H9 (cell line): ENCODE data around the gene INPP5A. TPM values are rescaled to one million over a fixed set of nuclear protein-coding genes. Genes with fewer than 3 reads are reported as not detected.

Source experiments
- DNase-seq: peaks from one replicate; pipeline ENCODE4 v3.0.0-alpha.2; 2017
- H2AFZ ChIP-seq: one replicate; pipeline ENCODE4 v1.6.1; 2013; ENCODE audit warnings: mild to moderate bottlenecking, low read length, control low read depth, moderate library complexity
- H2AK5ac ChIP-seq: 2 replicates; pipeline ENCODE4 v1.6.1; 2013; ENCODE audit warnings: low read length, control low read depth, mixed read lengths; ENCODE audit not compliant: insufficient read length
- H2BK120ac ChIP-seq: one replicate; pipeline ENCODE4 v1.6.1; 2013; ENCODE audit warnings: low read depth, mild to moderate bottlenecking, low read length, control low read depth, inconsistent platforms; ENCODE audit not compliant: poor library complexity, severe bottlenecking
- H2BK12ac ChIP-seq: 2 replicates; pipeline ENCODE4 v1.6.1; 2013; ENCODE audit warnings: low read length, control low read depth, mixed read lengths, low read depth; ENCODE audit not compliant: insufficient read length
- H2BK15ac ChIP-seq: 2 replicates; pipeline ENCODE4 v1.6.1; 2013; ENCODE audit warnings: low read depth, low read length, control low read depth
- H2BK20ac ChIP-seq: one replicate; pipeline ENCODE4 v1.6.1; 2013; ENCODE audit warnings: low read depth, mild to moderate bottlenecking, low read length, control low read depth, inconsistent platforms; ENCODE audit not compliant: poor library complexity, severe bottlenecking
- H2BK5ac ChIP-seq: 2 replicates; pipeline ENCODE4 v1.6.1; 2013; ENCODE audit warnings: low read length, control low read depth, mixed read lengths; ENCODE audit not compliant: insufficient read length
- H3K14ac ChIP-seq: 2 replicates; pipeline ENCODE4 v1.6.1; 2013; ENCODE audit warnings: low read length, control low read depth; ENCODE audit not compliant: insufficient read depth
- H3K18ac ChIP-seq: 2 replicates; pipeline ENCODE4 v1.6.1; 2013; ENCODE audit warnings: low read depth, mild to moderate bottlenecking, mixed read lengths, low read length, control low read depth; ENCODE audit not compliant: insufficient read length
- H3K23ac ChIP-seq: 2 replicates; pipeline ENCODE4 v1.6.1; 2013; ENCODE audit warnings: low read length, control low read depth, mixed read lengths, low read depth; ENCODE audit not compliant: insufficient read length
- H3K23me2 ChIP-seq: 2 replicates; pipeline ENCODE4 v1.6.1; 2013; ENCODE audit warnings: low read depth, mild to moderate bottlenecking, mixed read lengths, low read length, control low read depth; ENCODE audit not compliant: insufficient read length, poor library complexity, severe bottlenecking
- H3K27ac ChIP-seq: 2 replicates; pipeline ENCODE4 v1.5.1; 2013; ENCODE audit warnings: low read length, control low read depth, mixed read lengths, low read depth; ENCODE audit not compliant: insufficient read length
- H3K27me3 ChIP-seq: 2 replicates; pipeline ENCODE4 v1.6.1; 2013; ENCODE audit warnings: low read length, control low read depth, inconsistent platforms; ENCODE audit not compliant: insufficient read depth
- H3K4ac ChIP-seq: 2 replicates; pipeline ENCODE4 v1.6.1; 2013; ENCODE audit warnings: low read depth, mild to moderate bottlenecking, control low read depth, inconsistent platforms, low read length, moderate library complexity
- H3K4me1 ChIP-seq: 2 replicates; pipeline ENCODE4 v1.6.1; 2013; ENCODE audit warnings: low read length, control low read depth, inconsistent platforms; ENCODE audit not compliant: insufficient read depth
- H3K4me2 ChIP-seq: 2 replicates; pipeline ENCODE4 v1.6.1; 2013; ENCODE audit warnings: low read length, control low read depth, mixed read lengths; ENCODE audit not compliant: insufficient read length, insufficient read depth
- H3K56ac ChIP-seq: 2 replicates; pipeline ENCODE4 v1.6.1; 2013; ENCODE audit warnings: low read depth, mild to moderate bottlenecking, mixed read lengths, low read length, control low read depth; ENCODE audit not compliant: insufficient read length
- H3K79me1 ChIP-seq: 2 replicates; pipeline ENCODE4 v1.6.1; 2013; ENCODE audit warnings: low read depth, mild to moderate bottlenecking, moderate library complexity, low read length, control low read depth, inconsistent platforms; ENCODE audit not compliant: insufficient read depth, poor library complexity, severe bottlenecking
- H3K79me2 ChIP-seq: 2 replicates; pipeline ENCODE4 v1.6.1; 2013; ENCODE audit warnings: low read length, control low read depth, inconsistent platforms; ENCODE audit not compliant: insufficient read depth
- H3K9ac ChIP-seq: 2 replicates; pipeline ENCODE4 v1.6.1; 2013; ENCODE audit warnings: low read length, control low read depth, mixed read lengths; ENCODE audit not compliant: insufficient read length; ENCODE audit errors: extremely low read depth
- H3K9me3 ChIP-seq: one replicate; pipeline ENCODE4 v1.6.1; 2013; ENCODE audit warnings: low read depth, low read length, inconsistent platforms; ENCODE audit not compliant: control insufficient read depth
- H3T11ph ChIP-seq: one replicate; pipeline ENCODE4 v1.6.1; 2013; ENCODE audit warnings: mild to moderate bottlenecking, low read length, control low read depth, inconsistent platforms
- H4K20me1 ChIP-seq: one replicate; pipeline ENCODE4 v1.6.1; 2013; ENCODE audit not compliant: control insufficient read depth, insufficient read length, insufficient read depth
- H4K5ac ChIP-seq: 2 replicates; pipeline ENCODE4 v1.6.1; 2013; ENCODE audit warnings: low read depth, mild to moderate bottlenecking, mixed read lengths, low read length, control low read depth; ENCODE audit not compliant: insufficient read length
- H4K8ac ChIP-seq: replicated peaks from 2 replicates; pipeline ENCODE4 v1.6.1; 2013; ENCODE audit warnings: low read length, control low read depth, mixed read lengths, low read depth; ENCODE audit not compliant: insufficient read length
- H4K91ac ChIP-seq: 2 replicates; pipeline ENCODE4 v1.6.1; 2013; ENCODE audit warnings: low read depth, mild to moderate bottlenecking, moderate library complexity, mixed read lengths, low read length, control low read depth; ENCODE audit not compliant: insufficient read length
- H3K27ac Mint-ChIP-seq, 3 experiments: 2 replicates in 2 of 3; 3 replicates in 1 of 3; pipeline ENCODE4 v1.8.0; 2020 to 2021; ENCODE audit warnings: mixed read lengths in 3 of 3, mild to moderate bottlenecking in 1 of 3, moderate library complexity in 1 of 3
- H3K27me3 Mint-ChIP-seq: 2 replicates; pipeline ENCODE4 v1.8.0; 2021; ENCODE audit warnings: low read depth, mild to moderate bottlenecking, moderate library complexity, mixed read lengths
- H3K36me3 Mint-ChIP-seq, 3 experiments: 2 replicates in 2 of 3; 3 replicates in 1 of 3; pipeline ENCODE4 v1.8.0; 2020 to 2021; ENCODE audit warnings: low read depth in 3 of 3, mixed read lengths in 3 of 3; ENCODE audit not compliant: insufficient read depth in 1 of 3
- H3K4me1 Mint-ChIP-seq, 2 experiments: 2 replicates each; pipeline ENCODE4 v1.8.0; 2020; ENCODE audit warnings: mixed read lengths in 2 of 2
- H3K4me3 Mint-ChIP-seq, 2 experiments: 2 replicates in 1 of 2; 3 replicates in 1 of 2; pipeline ENCODE4 v1.8.0; 2020 to 2021; ENCODE audit warnings: mild to moderate bottlenecking in 2 of 2, mixed read lengths in 2 of 2, moderate library complexity in 1 of 2
- H3K9me3 Mint-ChIP-seq, 2 experiments: 2 replicates in 1 of 2; 3 replicates in 1 of 2; pipeline ENCODE4 v1.8.0; 2020; ENCODE audit warnings: mild to moderate bottlenecking in 2 of 2, mixed read lengths in 2 of 2, moderate library complexity in 1 of 2
- WGBS: extraction: QIAGEN DNeasy Blood & Tissue Kit; methylation state at CpG from one replicate; pipeline ENCODE4 v1.1.7; 2013; ENCODE audit warnings: missing lambda C conversion rate, low lambda C conversion rate, mixed read lengths; ENCODE audit not compliant: insufficient read length; ENCODE audit errors: extremely low coverage; 5-methylcytosine and 5-hydroxymethylcytosine counted together
- total RNA-seq: library from RNA; stranded (reverse); gene quantifications from 2 replicates; pipeline ENCODE4 v1.2.1, GENCODE V29; 2021
- TF ChIP-seq, protein P1 (sequence below): fragments of 200-600 bp; sonication (generic); conservative IDR thresholded peaks from 3 replicates; pipeline ENCODE4 v1.8.0; 2021; ENCODE audit warnings: antibody characterized with exemption, mild to moderate bottlenecking

The INPP5A gene
- total RNA-seq, 1 experiment from 2014 or later = 17.7 TPM

DNA sequence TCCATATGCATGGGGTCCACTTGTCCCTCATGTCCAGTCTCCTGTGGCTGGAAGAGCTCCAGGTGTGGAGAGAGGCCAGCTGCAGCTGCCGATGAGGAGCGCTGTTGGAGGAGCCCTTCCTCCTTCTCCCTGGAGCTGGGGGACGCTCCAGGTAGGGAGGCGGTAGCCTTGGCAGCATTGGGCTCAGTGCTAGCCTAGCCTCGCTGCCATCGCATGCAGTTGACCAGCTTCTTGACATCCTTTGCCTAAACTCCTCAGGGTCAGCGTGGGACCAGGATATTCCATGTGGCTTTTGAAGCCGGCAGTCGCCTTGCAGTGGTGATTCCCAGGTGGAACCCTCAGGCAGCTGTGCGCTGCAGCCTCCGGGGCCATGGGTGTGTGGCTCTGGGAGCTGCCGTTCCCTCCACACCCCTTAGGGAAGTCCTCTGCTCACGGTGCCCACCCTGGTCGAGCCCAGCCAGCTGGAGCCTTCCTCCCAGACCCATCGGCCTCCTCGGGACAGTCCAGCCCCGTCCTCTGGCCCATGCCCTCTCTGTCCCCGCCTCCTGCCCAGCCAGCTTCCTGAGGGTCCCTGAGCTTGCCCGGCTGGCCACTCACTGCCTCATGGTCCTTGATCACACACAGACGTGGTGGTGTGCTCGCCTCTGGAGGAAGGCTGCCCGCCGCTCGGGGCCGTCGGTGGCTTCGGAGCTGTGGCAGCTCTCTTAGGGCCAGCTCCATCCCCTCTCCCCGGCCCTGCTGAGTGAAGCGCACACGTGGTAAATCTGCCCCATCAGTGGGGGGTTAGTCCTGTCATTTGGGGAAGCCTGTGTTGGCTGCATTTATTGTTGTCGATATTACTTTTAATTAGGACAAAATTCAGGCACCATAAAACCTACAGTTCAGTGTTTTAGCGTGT is 21.2 kb downstream of the INPP5A start:
- Histone ChIP-seq H2BK5ac (no peak overlapping the region), H3K27ac (no peak overlapping the region), H3K9ac (no peak overlapping the region), H3K14ac (no peak overlapping the region; the same call in 1 of the 2 replicates), H3K56ac (no peak overlapping the region), H3K23me2 (no peaks in the 10 kb centered on the region), H2AK5ac (no peak overlapping the region), H3K4me2 (no peak overlapping the region), H3K9me3 (no peaks in the 10 kb centered on the region), H3K4ac (no peak overlapping the region), H4K20me1 (no peaks in the 10 kb centered on the region), H3K18ac (no peak overlapping the region), H3K23ac (no peak overlapping the region), H3T11ph (no peak overlapping the region), H3K79me2 (peaks cover 3% of the 10 kb centered on the region; the same call in 1 of the 2 replicates), H2BK20ac (no peak overlapping the region), H4K8ac (no peak overlapping the region), H2BK15ac (no peak overlapping the region), H4K91ac (no peak overlapping the region), H3K4me1 (no peaks in the 10 kb centered on the region), H3K27me3 (no peaks in the 10 kb centered on the region), H4K5ac (no peak overlapping the region), H2BK12ac (no peak overlapping the region), H2BK120ac (no peak overlapping the region), H3K79me1 (peaks cover 4% of the 10 kb centered on the region), H2AFZ (no peak overlapping the region)
- peaks cover 3% of the 10 kb centered on the region; the same call in 1 of the 2 replicates for H3K27me3 Mint-ChIP-seq
- H3K27ac Mint-ChIP-seq = peak overlapping the region in 2 of 3 experiments; percentile 31 to 68; a peak in 1 of 7 replicates
- H3K9me3 Mint-ChIP-seq = peaks cover 5% of the 10 kb centered on the region in 2 experiments; a peak in 4 of 5 replicates
- no peak overlapping the region for H3K4me3 Mint-ChIP-seq
- DNase-seq = no peak
- TF ChIP-seq, protein P1, sequence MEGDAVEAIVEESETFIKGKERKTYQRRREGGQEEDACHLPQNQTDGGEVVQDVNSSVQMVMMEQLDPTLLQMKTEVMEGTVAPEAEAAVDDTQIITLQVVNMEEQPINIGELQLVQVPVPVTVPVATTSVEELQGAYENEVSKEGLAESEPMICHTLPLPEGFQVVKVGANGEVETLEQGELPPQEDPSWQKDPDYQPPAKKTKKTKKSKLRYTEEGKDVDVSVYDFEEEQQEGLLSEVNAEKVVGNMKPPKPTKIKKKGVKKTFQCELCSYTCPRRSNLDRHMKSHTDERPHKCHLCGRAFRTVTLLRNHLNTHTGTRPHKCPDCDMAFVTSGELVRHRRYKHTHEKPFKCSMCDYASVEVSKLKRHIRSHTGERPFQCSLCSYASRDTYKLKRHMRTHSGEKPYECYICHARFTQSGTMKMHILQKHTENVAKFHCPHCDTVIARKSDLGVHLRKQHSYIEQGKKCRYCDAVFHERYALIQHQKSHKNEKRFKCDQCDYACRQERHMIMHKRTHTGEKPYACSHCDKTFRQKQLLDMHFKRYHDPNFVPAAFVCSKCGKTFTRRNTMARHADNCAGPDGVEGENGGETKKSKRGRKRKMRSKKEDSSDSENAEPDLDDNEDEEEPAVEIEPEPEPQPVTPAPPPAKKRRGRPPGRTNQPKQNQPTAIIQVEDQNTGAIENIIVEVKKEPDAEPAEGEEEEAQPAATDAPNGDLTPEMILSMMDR = no peak
- peaks cover 2 to 6% of the 10 kb centered on the region in 2 experiments; a peak in 3 of 4 replicates for H3K4me1 Mint-ChIP-seq
- WGBS = no CpG with 5 or more reads among the region's 32 CpGs
- H3K36me3 Mint-ChIP-seq = peaks cover 0 to 10% (median 2%) of the 10 kb centered on the region in 3 experiments; a peak in 4 of 7 replicates
